Erythroblast (primary cell): ENCODE results near the gene SPACDR.

ENCODE experiments used
- GATA1 ChIP-seq: IDR thresholded peaks from 2 replicates; pipeline ENCODE4 v1.6.1; 2011; ENCODE audit warnings: low read depth, mild to moderate bottlenecking, control low read depth, low read length, moderate library complexity
- POLR2A ChIP-seq: IDR thresholded peaks from 2 replicates; pipeline ENCODE4 v1.6.1; 2011; ENCODE audit warnings: mild to moderate bottlenecking, low read length

DNA sequence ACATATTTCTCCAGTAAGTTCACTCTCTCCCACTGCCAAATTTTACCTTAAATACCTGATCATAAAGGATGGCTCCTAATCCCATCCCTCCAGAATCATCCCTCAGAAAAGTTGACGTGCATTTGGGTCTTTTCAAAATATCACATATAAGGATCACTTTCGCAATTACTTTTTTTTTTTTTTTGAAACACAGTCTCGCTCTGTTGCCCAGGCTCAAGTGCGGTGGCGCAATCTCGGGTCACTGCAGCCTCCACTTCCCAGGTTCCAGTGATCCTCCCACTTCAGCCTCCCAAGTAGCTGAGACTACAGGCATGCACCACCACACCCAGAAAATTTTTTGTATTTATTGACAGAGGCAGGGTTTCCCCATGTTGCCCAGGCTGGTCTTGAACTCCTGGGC, 53.0 kb downstream of the SPACDR start:
- TF ChIP-seq POLR2A (no peak), GATA1 (no peak)
